ENCODE results near the gene MRPS22. TPM values are rescaled to one million over a fixed set of nuclear protein-coding genes. Genes with fewer than 3 reads are reported as not detected.
"Not testable (repeated sequence)": the region's sequence is repeated elsewhere in the genome, so short reads cannot be mapped to it uniquely, and the experiment has no call there.

Gene MRPS22
- total and polyA plus RNA-seq, 12 donors, result 49.8 to 105 (median 83.6) TPM

DNA sequence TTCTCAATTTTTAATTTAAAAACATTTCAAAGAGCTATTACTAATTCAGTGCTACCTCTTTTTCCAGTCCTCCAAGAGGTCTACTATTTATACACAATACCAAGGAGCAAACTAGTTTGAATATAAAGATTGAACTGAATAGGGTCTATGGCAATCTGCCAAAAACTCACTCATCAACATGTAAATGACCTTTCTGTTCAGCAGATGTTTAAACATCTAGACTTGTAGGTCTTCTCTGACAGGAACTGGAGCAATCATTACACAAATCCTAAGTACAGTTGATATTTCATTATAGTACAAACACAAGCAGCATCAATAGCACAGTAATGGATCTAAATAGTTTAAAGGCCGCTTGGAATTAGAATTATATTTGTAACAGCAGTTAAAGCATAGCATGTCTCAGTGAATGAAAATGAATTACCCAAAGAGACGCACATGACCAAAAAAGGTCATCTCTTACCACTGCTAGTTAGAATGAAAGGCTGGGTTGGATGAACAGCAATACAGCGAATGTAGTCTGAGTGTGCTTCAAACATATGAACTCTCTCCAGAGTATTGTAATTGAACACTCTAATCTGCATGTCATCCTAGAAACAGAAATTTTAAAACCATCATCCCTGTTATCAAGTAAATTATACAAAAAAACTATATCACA lies 34.9 kb downstream of the MRPS22 start:
- DNase-seq, result no peak
- intact Hi-C loops (cut with DNase I), result loop anchor here in 1 of 10 donors (10.0 kb wide), 1 partner anchor 1124 kb away; no protein-coding TSS in a partner anchor

DNA sequence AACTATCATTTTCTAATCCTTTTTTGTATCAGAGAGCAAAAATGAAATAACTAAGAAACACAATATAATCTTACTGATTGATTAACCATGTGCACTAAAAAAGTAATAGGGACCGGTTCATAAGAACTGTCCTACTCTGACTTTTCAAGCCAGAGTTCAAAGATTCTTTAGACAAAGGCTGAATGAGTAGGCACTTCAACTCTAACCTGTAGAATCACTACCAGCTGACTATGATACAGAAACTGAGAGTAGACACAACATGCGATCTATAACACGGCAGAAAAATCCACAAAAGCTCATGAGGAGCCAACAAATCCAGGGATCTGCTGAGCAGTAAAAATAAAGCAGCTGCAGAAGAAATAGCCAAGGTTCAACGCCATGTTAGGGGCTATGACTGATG lies 36.8 kb downstream of the MRPS22 start:
- H3K4me1 ChIP-seq, result peaks cover 0 to 25% (median 9%) of the 10 kb centered on the region in 9 donors
- intact Hi-C loops (cut with DNase I), result no loop called here
- WGBS, 2 donors, result 91 to 92% methylated on average over 4 of the region's 4 CpGs
- peaks cover 0 to 94% (median 41%) of the 10 kb centered on the region in 9 donors for H3K36me3 ChIP-seq
- TF ChIP-seq, protein P1, sequence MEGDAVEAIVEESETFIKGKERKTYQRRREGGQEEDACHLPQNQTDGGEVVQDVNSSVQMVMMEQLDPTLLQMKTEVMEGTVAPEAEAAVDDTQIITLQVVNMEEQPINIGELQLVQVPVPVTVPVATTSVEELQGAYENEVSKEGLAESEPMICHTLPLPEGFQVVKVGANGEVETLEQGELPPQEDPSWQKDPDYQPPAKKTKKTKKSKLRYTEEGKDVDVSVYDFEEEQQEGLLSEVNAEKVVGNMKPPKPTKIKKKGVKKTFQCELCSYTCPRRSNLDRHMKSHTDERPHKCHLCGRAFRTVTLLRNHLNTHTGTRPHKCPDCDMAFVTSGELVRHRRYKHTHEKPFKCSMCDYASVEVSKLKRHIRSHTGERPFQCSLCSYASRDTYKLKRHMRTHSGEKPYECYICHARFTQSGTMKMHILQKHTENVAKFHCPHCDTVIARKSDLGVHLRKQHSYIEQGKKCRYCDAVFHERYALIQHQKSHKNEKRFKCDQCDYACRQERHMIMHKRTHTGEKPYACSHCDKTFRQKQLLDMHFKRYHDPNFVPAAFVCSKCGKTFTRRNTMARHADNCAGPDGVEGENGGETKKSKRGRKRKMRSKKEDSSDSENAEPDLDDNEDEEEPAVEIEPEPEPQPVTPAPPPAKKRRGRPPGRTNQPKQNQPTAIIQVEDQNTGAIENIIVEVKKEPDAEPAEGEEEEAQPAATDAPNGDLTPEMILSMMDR (IDR thresholded peaks at IDR 0.05), result no peak
- ATAC-seq (no peak), DNase-seq (no peak)
- H3K27ac ChIP-seq, result no peak overlapping the region
- no peaks in the 10 kb centered on the region for H3K27me3 ChIP-seq
- no peaks in the 10 kb centered on the region for H3K9me3 ChIP-seq
- H3K4me3 ChIP-seq, result no peak overlapping the region

More for the DNA sequence above, 34.9 kb downstream of the MRPS22 start:
- H3K4me1 ChIP-seq, result peaks cover 0 to 15% (median 0%) of the 10 kb centered on the region in 9 donors
- H3K36me3 ChIP-seq, result peaks cover 0 to 100% (median 60%) of the 10 kb centered on the region in 9 donors
- no peak overlapping the region for H3K27ac ChIP-seq
- no peaks in the 10 kb centered on the region for H3K27me3 ChIP-seq
- H3K9me3 ChIP-seq, result no peaks in the 10 kb centered on the region
- TF ChIP-seq, protein P1 (IDR thresholded peaks at IDR 0.05), result no peak
- 91 to 95% methylated on average over 3 of the region's 3 CpGs for WGBS, 2 donors
- ATAC-seq, result no peak
- no peak overlapping the region for H3K4me3 ChIP-seq

DNA sequence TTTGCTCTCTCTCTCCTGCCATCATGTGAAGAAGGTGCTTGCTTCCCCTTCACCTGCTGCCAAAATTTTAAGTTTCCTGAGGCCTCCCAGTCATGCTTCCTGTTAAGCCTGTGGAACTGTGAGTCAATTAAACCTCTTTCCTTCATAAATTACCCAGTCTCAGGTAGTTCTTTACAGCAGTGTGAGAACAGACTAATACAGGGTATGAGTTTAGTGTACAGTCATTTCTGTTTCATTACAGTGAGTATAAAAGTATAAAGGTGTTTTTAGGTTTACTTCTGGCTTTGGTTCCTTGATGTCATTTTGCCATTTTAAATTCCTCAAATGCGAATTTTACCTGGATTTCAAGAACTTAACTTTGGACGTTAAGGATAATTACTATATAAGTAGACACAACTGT lies 38.5 kb downstream of the MRPS22 start:
- Histone ChIP-seq H3K36me3 (peaks cover 0 to 76% (median 24%) of the 10 kb centered on the region in 9 donors), H3K4me1 (peaks cover 0 to 43% (median 25%) of the 10 kb centered on the region in 9 donors)
- intact Hi-C loops (cut with DNase I); H3K9me3 ChIP-seq; H3K27me3 ChIP-seq; H3K27ac ChIP-seq; DNase-seq; H3K4me3 ChIP-seq; ATAC-seq: not testable (repeated sequence)
- WGBS, 2 donors, result 66 to 93% methylated on average over 2 of the region's 2 CpGs

DNA sequence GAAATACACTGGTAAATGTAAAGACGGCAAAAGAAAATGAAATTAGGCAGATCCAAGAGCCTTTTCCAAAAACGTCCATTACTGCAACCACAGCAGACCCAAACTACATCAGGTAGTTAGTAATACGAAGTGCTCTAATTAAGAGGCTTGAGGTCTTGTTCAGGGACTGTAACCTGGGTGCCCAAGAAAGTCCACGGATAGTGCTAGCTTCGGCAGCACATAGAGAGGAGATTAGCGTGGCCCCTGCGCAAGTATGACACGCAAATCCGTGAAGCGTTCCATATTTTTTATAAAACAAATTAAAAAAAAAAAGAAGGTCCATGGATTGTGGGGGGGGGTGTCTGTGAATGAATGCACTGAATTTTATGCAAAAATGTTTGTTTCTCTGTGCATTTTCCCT lies 44.3 kb downstream of the MRPS22 start:
- Histone ChIP-seq H3K27me3 (no peaks in the 10 kb centered on the region), H3K4me3 (peak overlapping the region in 9 of 10 donors; percentile 77 to 99 (median 84)), H3K4me1 (peaks cover 0 to 78% (median 48%) of the 10 kb centered on the region in 9 donors), H3K36me3 (peaks cover 0 to 18% (median under 1%) of the 10 kb centered on the region in 9 donors), H3K9me3 (no peaks in the 10 kb centered on the region), H3K27ac (no peak overlapping the region)
- ATAC-seq (no peak), DNase-seq (no peak)
- TF ChIP-seq, protein P1 (IDR thresholded peaks at IDR 0.05), result no peak
- intact Hi-C loops (cut with DNase I), result loop anchor here in 3 of 10 donors (5.0 kb wide), 1 partner anchor 36 kb away; no protein-coding TSS in a partner anchor
- 78 to 83% methylated on average over 10 of the region's 10 CpGs for WGBS, 2 donors
